Anterior cingulate cortex (tissue), 58 donors: ENCODE data around the gene MBL2.

Source experiments
- DNase-seq, 58 donors: peaks; one replicate each; lab custom pipeline; 2025; lab: John Stamatoyannopoulos, UW

The MBL2 gene

GRCh38 chr10:52772623-52773022, at the start of gene MBL2:
Gene MBL2, minus strand, starts transcription at chr10:52772784. Its CDS starts 1,149 bp downstream, at chr10:52771635.
- DNase-seq, result no peak

- no peak for DNase-seq
Observed at GRCh38 chr10:52820309-52820708, 47.7 kb upstream of the MBL2 start.

GRCh38 chr10:52818019-52818418, 45.4 kb upstream of the MBL2 start:
- peak in 2 of 58 donors; percentile 1 for DNase-seq

- DNase-seq, result no peak
Observed at GRCh38 chr10:52814506-52814905, 41.9 kb upstream of the MBL2 start.

- no peak for DNase-seq
Observed at GRCh38 chr10:52811776-52812175, 39.2 kb upstream of the MBL2 start.

- DNase-seq, result no peak
Observed at GRCh38 chr10:52810761-52811160, 38.2 kb upstream of the MBL2 start.

GRCh38 chr10:52807803-52808202, 35.2 kb upstream of the MBL2 start:
- no peak for DNase-seq

GRCh38 chr10:52805414-52806285, 33.1 kb upstream of the MBL2 start:
- no peak for DNase-seq

- DNase-seq, result no peak
Observed at GRCh38 chr10:52801947-52802346, 29.4 kb upstream of the MBL2 start.

GRCh38 chr10:52786098-52786497, 13.5 kb upstream of the MBL2 start:
- no peak for DNase-seq

- no peak for DNase-seq
Observed at GRCh38 chr10:52785418-52785817, 12.8 kb upstream of the MBL2 start.

- no peak for DNase-seq
Observed at GRCh38 chr10:52783726-52784125, 11.1 kb upstream of the MBL2 start.

GRCh38 chr10:52782554-52782953, 10.0 kb upstream of the MBL2 start:
- no peak for DNase-seq

- DNase-seq, result no peak
Observed at GRCh38 chr10:52780391-52781155, 8.0 kb upstream of the MBL2 start.

- DNase-seq, result peak in 52 of 58 donors; percentile 5 to 69 (median 30)
Observed at GRCh38 chr10:52779541-52780390, 7.2 kb upstream of the MBL2 start.

GRCh38 chr10:52778511-52779392, 6.2 kb upstream of the MBL2 start:
- DNase-seq, result peak in 6 of 58 donors; percentile 2 to 28 (median 12)

GRCh38 chr10:52777414-52777813, 4.8 kb upstream of the MBL2 start:
- DNase-seq, result no peak

- no peak for DNase-seq
Observed at GRCh38 chr10:52776471-52776903, 3.9 kb upstream of the MBL2 start.

- no peak for DNase-seq
Observed at GRCh38 chr10:52775132-52775647, 2.6 kb upstream of the MBL2 start.
